ENCODE results near the gene CPN1.

GRCh38 chr10:100114976-100115770, 33.5 kb upstream of the CPN1 start:
- no peak for TF ChIP-seq EP300 (IDR thresholded peaks at IDR 0.05; ENCODE audit: borderline replicate concordance in 1 of 2, control insufficient read depth in 1 of 2, low read depth in 2 of 2, low read length in 2 of 2)
- no peak for TF ChIP-seq CTCF (IDR thresholded peaks at IDR 0.05 in 2 of 3, conservative IDR thresholded peaks at IDR 0.05 in 1 of 3; ENCODE audit: control insufficient read depth in 2 of 3, extremely low read depth in 1 of 3, insufficient read depth in 1 of 3, low read depth in 3 of 3, low read length in 3 of 3)
- no peak for TF ChIP-seq ATF3 (IDR thresholded peaks at IDR 0.05; ENCODE audit: borderline replicate concordance, extremely low read depth, low read depth, low read length)
- TF ChIP-seq REST (IDR thresholded peaks at IDR 0.05; ENCODE audit: low read depth, low read length) = no peak
- no peak for TF ChIP-seq BCLAF1 (IDR thresholded peaks at IDR 0.05)
- no peak for TF ChIP-seq ZNF687 (IDR thresholded peaks at IDR 0.05)
- no peak for TF ChIP-seq ZBTB33 (IDR thresholded peaks at IDR 0.05)
- no peak for TF ChIP-seq BCL3 (IDR thresholded peaks at IDR 0.05; ENCODE audit: borderline replicate concordance, insufficient read depth, low read depth, low read length, poor library complexity, severe bottlenecking)

Data from GM12878 (cell line).